Measurements from ENCODE around the gene STUM.

GRCh38 chr1:226555092-226555491 is 6.5 kb downstream of the STUM start:
- no peak for TF ChIP-seq CTCF (conservative IDR thresholded peaks at IDR 0.05)
- TF ChIP-seq ZFX (IDR thresholded peaks at IDR 0.05) = no peak
